Smooth muscle cell (in vitro differentiated cells): Measurements from ENCODE around the gene TSPAN14. TPM values are rescaled to one million over a fixed set of nuclear protein-coding genes. Genes with fewer than 3 reads are reported as not detected.

ENCODE experiments used
- DNase-seq: peaks from one replicate; lab custom pipeline; 2025; ENCODE audit not compliant: unreplicated experiment; lab: John Stamatoyannopoulos, UW
- H2AFZ ChIP-seq: fragments of 200-600 bp; sonication (generic); 2 replicates; pipeline ENCODE4 v1.6.0; 2016; ENCODE audit warnings: antibody characterized with exemption, low read depth, mild to moderate bottlenecking
- H3F3A ChIP-seq: fragments of 200-600 bp; sonication (generic); 2 replicates; pipeline ENCODE4 v1.6.0; 2017; ENCODE audit warnings: antibody characterized with exemption, low read depth
- H3K27ac ChIP-seq: fragments of 200-600 bp; sonication (generic); 2 replicates; pipeline ENCODE4 v1.5.1; 2016; ENCODE audit warnings: low read depth, mild to moderate bottlenecking
- H3K27me3 ChIP-seq: fragments of 200-600 bp; sonication (generic); 2 replicates; pipeline ENCODE4 v1.6.1; 2016; ENCODE audit warnings: low read depth, mild to moderate bottlenecking
- H3K36me3 ChIP-seq: fragments of 200-600 bp; sonication (generic); 2 replicates; pipeline ENCODE4 v1.5.1; 2016; ENCODE audit warnings: low read depth
- H3K4me1 ChIP-seq: fragments of 200-600 bp; sonication (generic); 2 replicates; pipeline ENCODE4 v1.5.1; 2016; ENCODE audit warnings: low read depth
- H3K4me2 ChIP-seq: fragments of 200-600 bp; sonication (generic); 2 replicates; pipeline ENCODE4 v1.6.0; 2016; ENCODE audit warnings: mild to moderate bottlenecking
- H3K4me3 ChIP-seq: fragments of 200-600 bp; sonication (generic); 2 replicates; pipeline ENCODE4 v1.5.1; 2016; ENCODE audit warnings: mild to moderate bottlenecking
- H3K79me2 ChIP-seq: fragments of 200-600 bp; sonication (generic); 2 replicates; pipeline ENCODE4 v1.6.0; 2016; ENCODE audit warnings: low read depth, mild to moderate bottlenecking
- H3K9ac ChIP-seq: fragments of 200-600 bp; sonication (generic); 2 replicates; pipeline ENCODE4 v1.6.0; 2016; ENCODE audit warnings: low read depth
- H3K9me3 ChIP-seq: fragments of 200-600 bp; sonication (generic); replicated peaks from 2 replicates; pipeline ENCODE4 v1.5.1; 2016; ENCODE audit warnings: low read depth
- H4K20me1 ChIP-seq: fragments of 200-600 bp; sonication (generic); 2 replicates; pipeline ENCODE4 v1.6.0; 2016; ENCODE audit warnings: low read depth
- WGBS: methylation state at CpG from one replicate; pipeline ENCODE4 v1.1.7; 2016; ENCODE audit warnings: low lambda C conversion rate; 5-methylcytosine and 5-hydroxymethylcytosine counted together
- polyA plus RNA-seq: library from polyadenylated mRNA; unstranded; fragments of >200 nt; fragmentation: Nextera tagmentation; extraction: Ambion mirVana; gene quantifications from 2 replicates; pipeline ENCODE4 v1.2.1, GENCODE V29; 2016
- total RNA-seq: library from RNA; depleted of rRNA; stranded (reverse); fragments of >200 nt; gene quantifications from 2 replicates; pipeline ENCODE4 v1.2.3, GENCODE V29; 2014
- TF ChIP-seq, protein P1 (sequence below): fragments of 200-600 bp; sonication (generic); IDR thresholded peaks from 2 replicates; pipeline ENCODE4 v1.5.1; 2017; ENCODE audit warnings: borderline replicate concordance, mild to moderate bottlenecking, antibody characterized with exemption; ENCODE audit not compliant: insufficient read depth, poor library complexity, severe bottlenecking

TSPAN14 gene
- total and polyA plus RNA-seq, 2 experiments from 2014 or later: 42.7 to 46.3 TPM

- no peaks in the 10 kb centered on the region for H3K79me2 ChIP-seq
- peaks cover 14% of the 10 kb centered on the region for H3K4me1 ChIP-seq
- H3F3A ChIP-seq: peaks cover 27% of the 10 kb centered on the region
- H3K27ac ChIP-seq: no peak overlapping the region
- DNase-seq: no peak
- TF ChIP-seq, protein P1, sequence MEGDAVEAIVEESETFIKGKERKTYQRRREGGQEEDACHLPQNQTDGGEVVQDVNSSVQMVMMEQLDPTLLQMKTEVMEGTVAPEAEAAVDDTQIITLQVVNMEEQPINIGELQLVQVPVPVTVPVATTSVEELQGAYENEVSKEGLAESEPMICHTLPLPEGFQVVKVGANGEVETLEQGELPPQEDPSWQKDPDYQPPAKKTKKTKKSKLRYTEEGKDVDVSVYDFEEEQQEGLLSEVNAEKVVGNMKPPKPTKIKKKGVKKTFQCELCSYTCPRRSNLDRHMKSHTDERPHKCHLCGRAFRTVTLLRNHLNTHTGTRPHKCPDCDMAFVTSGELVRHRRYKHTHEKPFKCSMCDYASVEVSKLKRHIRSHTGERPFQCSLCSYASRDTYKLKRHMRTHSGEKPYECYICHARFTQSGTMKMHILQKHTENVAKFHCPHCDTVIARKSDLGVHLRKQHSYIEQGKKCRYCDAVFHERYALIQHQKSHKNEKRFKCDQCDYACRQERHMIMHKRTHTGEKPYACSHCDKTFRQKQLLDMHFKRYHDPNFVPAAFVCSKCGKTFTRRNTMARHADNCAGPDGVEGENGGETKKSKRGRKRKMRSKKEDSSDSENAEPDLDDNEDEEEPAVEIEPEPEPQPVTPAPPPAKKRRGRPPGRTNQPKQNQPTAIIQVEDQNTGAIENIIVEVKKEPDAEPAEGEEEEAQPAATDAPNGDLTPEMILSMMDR: no peak
- H4K20me1 ChIP-seq: no peaks in the 10 kb centered on the region
- no peak overlapping the region for H3K4me2 ChIP-seq
- no peaks in the 10 kb centered on the region for H3K27me3 ChIP-seq
- 76% methylated on average over 7 of the region's 7 CpGs for WGBS
- no peak overlapping the region for H2AFZ ChIP-seq
- no peak overlapping the region for H3K9ac ChIP-seq
- H3K9me3 ChIP-seq: no peaks in the 10 kb centered on the region
- H3K36me3 ChIP-seq: no peaks in the 10 kb centered on the region
- no peak overlapping the region for H3K4me3 ChIP-seq
Measured at GRCh38 chr10:80447436-80448190, 6.5 kb upstream of the TSPAN14 start.

DNA sequence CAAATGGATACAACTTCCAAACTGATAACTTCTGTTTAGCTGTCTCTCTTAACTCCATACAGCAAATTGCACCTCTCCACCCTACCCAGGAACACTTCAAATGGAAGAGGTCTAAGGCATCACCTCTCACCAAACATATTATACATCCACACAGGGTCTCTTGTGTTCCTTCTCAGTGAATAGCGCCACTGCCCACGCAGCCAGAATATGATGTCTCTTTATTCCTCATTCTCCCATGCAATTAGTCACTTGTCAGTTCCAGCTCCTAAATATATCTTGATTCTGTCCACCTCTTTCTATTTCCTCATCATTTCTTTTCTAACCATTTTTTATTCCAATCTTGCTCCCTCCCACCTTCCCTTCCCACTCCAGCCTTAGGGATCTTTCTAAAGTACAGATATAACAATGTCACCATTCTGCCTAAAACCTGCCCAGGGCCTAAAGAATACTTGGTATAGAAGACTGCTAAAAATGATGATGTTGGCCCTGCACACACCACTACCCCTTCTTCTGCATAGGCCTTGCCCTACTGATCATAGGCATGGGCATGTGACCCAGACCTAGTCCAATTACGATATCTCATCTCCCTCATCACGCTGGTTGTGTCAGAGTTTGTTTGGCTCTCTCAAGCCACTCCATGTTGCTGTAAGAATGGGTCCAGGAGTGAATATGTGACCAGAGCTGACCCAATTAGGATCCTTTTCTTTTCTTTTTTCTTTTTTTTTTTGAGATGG, 5.7 kb upstream of the TSPAN14 start:
- no peak overlapping the region for H3K27ac ChIP-seq
- WGBS: 96% methylated on average over 4 of the region's 4 CpGs

GRCh38 chr10:80449520-80449919, 4.6 kb upstream of the TSPAN14 start:
- Histone ChIP-seq H3K27ac (no peak overlapping the region), H3K4me1 (peaks cover 14% of the 10 kb centered on the region), H3K79me2 (no peaks in the 10 kb centered on the region), H3F3A (peaks cover 23% of the 10 kb centered on the region), H2AFZ (no peak overlapping the region), H3K9ac (no peak overlapping the region), H3K4me3 (no peak overlapping the region), H3K4me2 (no peak overlapping the region), H4K20me1 (no peaks in the 10 kb centered on the region), H3K36me3 (no peaks in the 10 kb centered on the region), H3K27me3 (no peaks in the 10 kb centered on the region), H3K9me3 (no peaks in the 10 kb centered on the region)
- 52% methylated on average over 2 of the region's 2 CpGs for WGBS
- TF ChIP-seq, protein P1: no peak
- no peak for DNase-seq

More for the DNA sequence above, 5.7 kb upstream of the TSPAN14 start:
- no peak for DNase-seq
- peaks cover 27% of the 10 kb centered on the region for H3F3A ChIP-seq
- H3K36me3 ChIP-seq: no peaks in the 10 kb centered on the region
- H3K9ac ChIP-seq: no peak overlapping the region
- no peaks in the 10 kb centered on the region for H3K27me3 ChIP-seq
- H2AFZ ChIP-seq: no peak overlapping the region
- TF ChIP-seq, protein P1: no peak
- no peak overlapping the region for H3K4me3 ChIP-seq
- H3K4me1 ChIP-seq: peaks cover 16% of the 10 kb centered on the region
- no peaks in the 10 kb centered on the region for H4K20me1 ChIP-seq
- H3K4me2 ChIP-seq: no peak overlapping the region
- H3K9me3 ChIP-seq: no peaks in the 10 kb centered on the region
- H3K79me2 ChIP-seq: no peaks in the 10 kb centered on the region
